Vagina (tissue), 2 donors: Measurements from ENCODE around the gene LMX1B. TPM values are rescaled to one million over a fixed set of nuclear protein-coding genes. Genes with fewer than 3 reads are reported as not detected.
"Not testable (repeated sequence)": the region's sequence is repeated elsewhere in the genome, so short reads cannot be mapped to it uniquely, and the experiment has no call there.

Experiments
- DNase-seq, 2 donors: peaks; one replicate each; pipeline ENCODE4 v3.0.0-alpha.2; 2017; ENCODE audit errors: extremely low spot score in 2 of 2
- H3K27ac ChIP-seq: fragments of 200-600 bp; sonication (generic); one replicate; pipeline ENCODE4 v1.5.1; 2019
- H3K27me3 ChIP-seq: fragments of 200-600 bp; sonication (generic); one replicate; pipeline ENCODE4 v1.5.1; 2019
- H3K36me3 ChIP-seq, 2 donors: fragments of 200-600 bp; sonication (generic); one replicate each; pipeline ENCODE4 v1.5.1; 2017 to 2019
- H3K4me1 ChIP-seq: fragments of 200-600 bp; sonication (generic); one replicate; pipeline ENCODE4 v1.5.1; 2019
- H3K4me3 ChIP-seq, 2 donors: fragments of 200-600 bp; sonication (generic); 1 replicate in 1 of 2; 2 replicates in 1 of 2; pipeline ENCODE4 v1.5.1; 2016 to 2019
- H3K9me3 ChIP-seq: fragments of 200-600 bp; sonication (generic); one replicate; pipeline ENCODE4 v1.5.1; 2019
- POLR2A ChIP-seq, 2 donors: fragments of 450-650 bp; IDR thresholded peaks; one replicate each; pipeline ENCODE4 v1.6.1; 2017; ENCODE audit warnings: antibody characterized with exemption in 2 of 2, mild to moderate bottlenecking in 2 of 2, moderate library complexity in 2 of 2
- POLR2AphosphoS5 ChIP-seq, 2 donors: sonication (generic); formaldehyde crosslinking; IDR thresholded peaks; one replicate each; pipeline ENCODE4 v1.9.0; 2017; ENCODE audit warnings: antibody characterized with exemption in 2 of 2, mild to moderate bottlenecking in 2 of 2, low read depth in 1 of 2; ENCODE audit not compliant: insufficient read depth in 1 of 2
- intact Hi-C: fragments of 100-400 bp; cut with DNase I; formaldehyde crosslinking; loops from one replicate; pipeline ENCODE4 v1.15.1; 2023
- total RNA-seq: library from RNA; depleted of rRNA; stranded (reverse); fragments of >200 nt; gene quantifications from one replicate; pipeline ENCODE4 v1.2.3, GENCODE V29; 2016
- TF ChIP-seq, protein P1 (sequence below), 3 experiments: fragments of 450-650 bp in 2 of 3; fragments of 200-600 bp in 1 of 3; sonication (generic) in 1 of 3; IDR thresholded peaks; one replicate each; pipeline ENCODE4 v1.5.1; 2017 to 2019; ENCODE audit warnings: antibody characterized with exemption in 3 of 3, mild to moderate bottlenecking in 2 of 3, moderate library complexity in 2 of 3

LMX1B gene
- total RNA-seq, 1 donor from 2014 or later = not detected

DNA sequence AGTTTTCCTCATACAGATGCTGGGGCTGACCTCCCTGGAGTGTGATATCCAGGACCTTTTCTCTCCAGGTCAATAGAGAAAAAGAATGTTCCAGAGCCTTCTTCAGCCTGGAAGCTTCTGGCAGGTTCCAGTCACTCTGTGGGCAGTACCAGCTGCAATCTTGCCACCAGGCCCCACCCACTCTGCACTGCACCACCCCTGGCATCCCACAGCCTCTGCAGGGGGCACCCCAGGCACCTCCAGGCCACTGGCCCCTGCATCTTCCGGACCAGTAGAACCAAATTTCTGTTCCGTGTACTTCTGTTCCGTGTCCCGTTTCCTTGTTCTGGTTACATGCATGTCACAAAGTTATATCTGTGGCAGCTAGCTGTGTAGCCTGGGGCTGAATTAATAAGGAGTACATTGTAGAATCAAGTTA is 107.8 kb downstream of the LMX1B start:
- Histone ChIP-seq H3K27me3 (no peaks in the 10 kb centered on the region), H3K27ac (peak overlapping the region; percentile 35), H3K4me3 (no peak overlapping the region), H3K9me3 (no peaks in the 10 kb centered on the region), H3K4me1 (peaks cover 18% of the 10 kb centered on the region), H3K36me3 (no peaks in the 10 kb centered on the region)
- TF ChIP-seq POLR2AphosphoS5 (IDR thresholded peaks at IDR 0.05; ENCODE audit: insufficient read depth in 1 of 2, low read depth in 1 of 2) = no peak
- intact Hi-C loops = no loop called here
- no peak for DNase-seq

DNA sequence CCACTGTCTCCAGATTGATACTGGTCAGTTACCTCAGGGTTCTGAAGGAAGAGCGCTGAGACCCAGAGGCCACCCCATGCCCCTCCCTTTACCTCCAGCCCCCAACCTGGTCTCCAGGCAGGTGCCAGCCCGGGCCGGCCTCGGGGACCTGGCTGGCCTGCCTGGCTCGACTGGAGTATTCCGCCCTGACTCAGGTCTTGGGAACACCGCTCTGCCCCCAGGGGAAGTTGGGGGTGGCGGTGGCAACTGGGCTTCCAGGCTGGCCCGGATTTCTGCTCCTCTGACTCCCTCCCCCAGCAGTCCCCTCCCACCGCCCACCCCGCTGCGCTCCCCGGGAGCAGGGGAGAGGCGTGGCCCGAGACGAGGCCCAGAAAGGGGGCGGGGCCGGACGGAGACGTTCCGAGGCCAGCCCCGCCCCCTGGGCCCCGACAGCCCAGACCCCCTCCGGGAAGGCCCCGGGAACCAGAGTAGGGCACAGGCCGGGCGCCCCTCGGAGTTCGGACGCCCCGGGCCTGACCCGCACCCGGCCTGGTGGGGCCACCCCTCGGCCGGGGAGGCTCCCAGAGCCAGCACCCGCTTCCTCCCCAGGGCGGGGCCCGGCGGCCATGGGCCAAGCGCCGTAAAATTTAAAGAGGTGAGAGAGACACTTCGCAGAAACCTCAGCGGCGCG is 108.7 kb downstream of the LMX1B start:
- H3K27me3 ChIP-seq = no peaks in the 10 kb centered on the region
- peak overlapping the region; percentile 44 to 52 for H3K4me3 ChIP-seq
- TF ChIP-seq POLR2AphosphoS5 (IDR thresholded peaks at IDR 0.05; ENCODE audit: insufficient read depth in 1 of 2, low read depth in 1 of 2) = peak in 1 of 2 donors; percentile 23
- TF ChIP-seq, protein P1, sequence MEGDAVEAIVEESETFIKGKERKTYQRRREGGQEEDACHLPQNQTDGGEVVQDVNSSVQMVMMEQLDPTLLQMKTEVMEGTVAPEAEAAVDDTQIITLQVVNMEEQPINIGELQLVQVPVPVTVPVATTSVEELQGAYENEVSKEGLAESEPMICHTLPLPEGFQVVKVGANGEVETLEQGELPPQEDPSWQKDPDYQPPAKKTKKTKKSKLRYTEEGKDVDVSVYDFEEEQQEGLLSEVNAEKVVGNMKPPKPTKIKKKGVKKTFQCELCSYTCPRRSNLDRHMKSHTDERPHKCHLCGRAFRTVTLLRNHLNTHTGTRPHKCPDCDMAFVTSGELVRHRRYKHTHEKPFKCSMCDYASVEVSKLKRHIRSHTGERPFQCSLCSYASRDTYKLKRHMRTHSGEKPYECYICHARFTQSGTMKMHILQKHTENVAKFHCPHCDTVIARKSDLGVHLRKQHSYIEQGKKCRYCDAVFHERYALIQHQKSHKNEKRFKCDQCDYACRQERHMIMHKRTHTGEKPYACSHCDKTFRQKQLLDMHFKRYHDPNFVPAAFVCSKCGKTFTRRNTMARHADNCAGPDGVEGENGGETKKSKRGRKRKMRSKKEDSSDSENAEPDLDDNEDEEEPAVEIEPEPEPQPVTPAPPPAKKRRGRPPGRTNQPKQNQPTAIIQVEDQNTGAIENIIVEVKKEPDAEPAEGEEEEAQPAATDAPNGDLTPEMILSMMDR (IDR thresholded peaks at IDR 0.05) = no peak
- no peak for TF ChIP-seq POLR2A (IDR thresholded peaks at IDR 0.05)
- H3K36me3 ChIP-seq = no peaks in the 10 kb centered on the region
- H3K4me1 ChIP-seq = peaks cover 18% of the 10 kb centered on the region
- H3K27ac ChIP-seq = peak overlapping the region; percentile 68
- intact Hi-C loops = no loop called here
- no peak for DNase-seq
- no peaks in the 10 kb centered on the region for H3K9me3 ChIP-seq

DNA sequence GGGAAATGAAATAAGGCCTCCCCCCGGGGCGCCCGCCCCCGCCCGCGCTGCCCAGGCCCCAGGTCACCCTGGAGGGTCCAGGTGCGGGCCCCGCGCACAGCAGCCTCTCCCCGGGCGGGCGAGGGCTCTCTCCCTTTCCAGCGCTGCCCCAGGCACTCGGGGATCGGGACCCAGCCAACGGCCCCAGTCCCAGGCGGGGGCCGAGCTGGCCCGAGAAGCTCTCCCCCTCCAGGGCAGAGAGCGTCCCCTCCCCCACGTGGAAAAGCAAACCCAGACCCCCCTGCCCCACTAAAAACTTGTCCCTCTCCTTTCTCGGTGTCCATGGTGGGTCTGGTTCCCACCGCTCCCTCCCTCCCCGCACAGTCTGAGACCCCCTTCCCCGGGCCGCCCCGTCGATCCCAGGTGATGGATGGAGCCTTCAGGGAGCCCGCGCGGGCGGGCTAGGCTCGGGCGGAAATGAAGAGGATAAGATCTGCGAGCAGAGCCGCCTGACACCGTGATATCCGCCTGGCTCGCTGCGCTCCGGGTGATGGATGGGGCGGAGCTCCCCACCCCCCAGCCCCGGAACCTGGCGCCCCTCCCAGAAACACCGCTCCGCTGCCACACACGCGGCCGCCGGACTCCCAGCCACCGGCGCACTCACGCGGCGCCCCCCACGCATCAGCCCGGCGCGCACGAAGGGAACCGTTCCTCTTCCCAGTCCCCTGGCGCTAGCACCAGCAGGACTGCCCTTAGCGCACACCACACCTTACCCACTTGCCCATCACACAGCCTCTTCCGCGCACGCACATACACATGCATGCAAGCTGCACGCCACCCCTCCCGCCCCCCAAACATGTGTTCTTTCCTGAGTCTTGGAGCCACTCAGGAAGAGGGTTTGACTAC is 109.4 kb downstream of the LMX1B start:
- intact Hi-C loops = no loop called here
- TF ChIP-seq POLR2A (IDR thresholded peaks at IDR 0.05) (no peak), POLR2AphosphoS5 (IDR thresholded peaks at IDR 0.05; ENCODE audit: insufficient read depth in 1 of 2, low read depth in 1 of 2) (peak in 1 of 2 donors; percentile 27)
- TF ChIP-seq, protein P1 (IDR thresholded peaks at IDR 0.05) = no peak
- Histone ChIP-seq H3K4me1 (peaks cover 18% of the 10 kb centered on the region), H3K27ac (peak overlapping the region; percentile 68), H3K27me3 (no peaks in the 10 kb centered on the region), H3K9me3 (no peaks in the 10 kb centered on the region), H3K4me3 (peak overlapping the region; percentile 44 to 52), H3K36me3 (no peaks in the 10 kb centered on the region)
- DNase-seq = no peak

DNA sequence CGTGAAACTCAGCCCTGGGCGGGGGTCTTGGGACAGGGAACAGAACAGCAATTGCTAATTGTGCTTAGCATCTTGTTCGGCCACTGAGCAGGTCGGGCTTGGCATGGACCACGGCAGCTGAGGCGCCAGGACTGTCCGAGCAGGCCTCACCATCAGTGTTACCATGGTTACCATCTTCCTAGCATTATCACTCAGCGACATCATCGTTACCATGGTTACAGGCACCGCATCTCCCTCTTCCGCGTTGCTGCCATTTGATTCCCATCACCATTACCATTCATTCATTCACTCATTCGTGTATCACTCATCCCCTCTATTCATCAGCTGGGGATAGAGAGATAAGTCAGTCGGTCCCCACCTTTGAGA is 110.1 kb downstream of the LMX1B start:
- Histone ChIP-seq H3K9me3 (no peaks in the 10 kb centered on the region), H3K4me3 (peak overlapping the region in 1 of 2 donors; percentile 44), H3K27me3 (no peaks in the 10 kb centered on the region), H3K4me1 (peaks cover 18% of the 10 kb centered on the region), H3K27ac (no peak overlapping the region), H3K36me3 (no peaks in the 10 kb centered on the region)
- intact Hi-C loops = no loop called here
- no peak for DNase-seq
- TF ChIP-seq POLR2A (IDR thresholded peaks at IDR 0.05) = no peak
- TF ChIP-seq, protein P1 (IDR thresholded peaks at IDR 0.05) = no peak

DNA sequence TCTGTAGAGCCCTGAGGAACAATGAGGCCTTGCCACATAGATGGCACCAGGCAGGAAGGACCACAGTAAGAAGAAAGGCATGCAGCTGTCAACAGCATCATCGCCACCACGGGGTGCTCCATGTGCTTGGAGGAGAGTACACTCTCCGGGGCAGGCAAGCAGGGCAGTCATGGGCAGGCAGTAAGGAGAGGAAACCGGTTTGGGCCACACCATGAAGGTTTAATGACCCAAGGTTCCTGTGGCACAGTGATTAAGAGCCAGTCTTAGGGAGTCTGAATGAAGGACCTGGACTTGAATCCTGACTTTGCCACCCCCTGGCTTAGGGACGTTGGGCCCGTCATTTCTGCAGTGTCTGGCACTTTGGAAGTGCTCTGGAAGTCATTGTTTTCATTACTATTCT is 110.5 kb downstream of the LMX1B start:
- intact Hi-C loops = no loop called here
- peaks cover 18% of the 10 kb centered on the region for H3K4me1 ChIP-seq
- H3K27ac ChIP-seq = no peak overlapping the region
- no peak for DNase-seq
- no peaks in the 10 kb centered on the region for H3K36me3 ChIP-seq
- no peaks in the 10 kb centered on the region for H3K9me3 ChIP-seq
- H3K4me3 ChIP-seq = no peak overlapping the region
- no peak for TF ChIP-seq POLR2AphosphoS5 (IDR thresholded peaks at IDR 0.05; ENCODE audit: insufficient read depth in 1 of 2, low read depth in 1 of 2)
- TF ChIP-seq, protein P1 (IDR thresholded peaks at IDR 0.05) = no peak
- TF ChIP-seq POLR2A (IDR thresholded peaks at IDR 0.05) = no peak
- H3K27me3 ChIP-seq = no peaks in the 10 kb centered on the region

DNA sequence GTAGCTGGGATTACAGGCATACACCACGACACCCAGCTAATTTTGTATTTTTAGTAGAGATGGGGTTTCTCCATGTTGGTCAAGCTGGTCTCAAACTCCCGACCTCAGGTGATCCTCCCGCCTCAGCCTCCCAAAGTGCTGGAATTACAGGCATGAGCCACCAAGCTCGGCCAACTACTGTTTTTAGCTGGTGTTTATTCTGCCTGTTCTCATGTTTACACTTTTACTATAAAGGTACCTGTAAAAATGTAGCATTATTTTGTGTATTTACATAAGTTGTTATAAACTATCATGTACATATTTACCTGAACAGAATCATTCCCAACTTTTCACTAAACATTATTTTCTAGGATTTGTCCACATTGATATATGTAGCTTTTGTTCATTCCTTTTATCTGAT is 111.8 kb downstream of the LMX1B start:
- peaks cover 18% of the 10 kb centered on the region for H3K4me1 ChIP-seq
- DNase-seq, intact Hi-C loops, H3K9me3 ChIP-seq, H3K4me3 ChIP-seq, H3K27ac ChIP-seq, H3K27me3 ChIP-seq, H3K36me3 ChIP-seq: not testable (repeated sequence)

DNA sequence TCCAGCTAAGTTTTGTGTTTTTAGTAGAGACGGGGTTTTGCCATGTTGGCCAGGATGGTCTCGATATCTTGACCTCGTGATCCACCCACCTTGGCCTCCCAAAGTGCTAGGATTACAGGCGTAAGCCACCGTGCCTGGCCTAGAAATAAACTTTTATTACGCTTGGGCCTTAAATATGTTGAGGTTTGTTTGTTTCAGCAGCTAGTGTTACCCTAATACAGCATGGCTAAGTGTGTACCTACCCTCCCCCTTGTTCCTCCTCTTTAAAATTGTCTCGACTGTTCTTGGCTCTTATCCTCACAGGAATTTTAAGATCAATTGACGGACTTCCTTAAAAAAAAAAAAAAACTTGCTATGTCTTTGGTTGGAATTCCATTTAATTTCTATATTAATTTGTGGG is 114.5 kb downstream of the LMX1B start:
- DNase-seq, H3K9me3 ChIP-seq, H3K4me1 ChIP-seq, H3K36me3 ChIP-seq, intact Hi-C loops, H3K4me3 ChIP-seq, H3K27ac ChIP-seq, H3K27me3 ChIP-seq: not testable (repeated sequence)

DNA sequence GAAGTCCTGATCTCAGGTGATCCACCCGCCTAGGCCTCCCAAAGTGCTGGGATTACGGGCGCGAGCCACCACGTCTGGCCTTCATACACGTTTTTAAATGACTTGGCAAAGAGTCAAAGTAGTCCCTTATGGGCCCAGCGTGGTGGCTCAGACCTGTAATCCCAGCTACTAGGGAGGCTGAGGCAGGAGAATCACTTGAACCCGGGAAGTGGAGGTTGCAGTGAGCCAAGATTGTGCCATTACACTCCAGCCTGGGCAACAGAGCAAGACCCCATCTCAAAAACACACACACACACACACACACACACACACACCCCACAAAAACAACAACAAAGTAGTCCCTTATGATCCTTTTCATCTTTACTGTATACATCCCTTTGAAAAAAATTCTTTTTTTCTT is 116.9 kb downstream of the LMX1B start:
- H3K27ac ChIP-seq, intact Hi-C loops, H3K27me3 ChIP-seq, H3K4me3 ChIP-seq, H3K9me3 ChIP-seq, H3K4me1 ChIP-seq, DNase-seq, H3K36me3 ChIP-seq: not testable (repeated sequence)
